GM12878 (cell line): ENCODE data around the gene PIGB. TPM values are rescaled to one million over a fixed set of nuclear protein-coding genes. Genes with fewer than 3 reads are reported as not detected.

Source experiments
- BACH1 ChIP-seq: fragments of 450-650 bp; IDR thresholded peaks from 2 replicates; pipeline ENCODE4 v1.6.1; 2017; ENCODE audit warnings: mild to moderate bottlenecking, borderline replicate concordance
- BCL11A ChIP-seq: IDR thresholded peaks from 2 replicates; pipeline ENCODE4 v1.6.1; 2011; ENCODE audit warnings: low read depth, low read length
- BRCA1 ChIP-seq: IDR thresholded peaks from 2 replicates; pipeline ENCODE4 v1.6.1; 2011; ENCODE audit warnings: low read depth, low read length, improper control_type of control experiment
- CBFB ChIP-seq: IDR thresholded peaks from 2 replicates; pipeline ENCODE4 v1.6.1; 2016; ENCODE audit warnings: antibody characterized with exemption, low read depth
- CHD1 ChIP-seq: IDR thresholded peaks from 2 replicates; pipeline ENCODE4 v1.6.1; 2012; ENCODE audit warnings: low read depth, low read length, improper control_type of control experiment
- ESRRA ChIP-seq: IDR thresholded peaks from 2 replicates; pipeline ENCODE4 v1.6.1; 2012; ENCODE audit warnings: mild to moderate bottlenecking, low read length, improper control_type of control experiment
- IKZF2 ChIP-seq, 2 experiments: fragments of 450-650 bp; IDR thresholded peaks; 2 replicates each; pipeline ENCODE4 v1.6.1; 2017; ENCODE audit warnings: mild to moderate bottlenecking in 2 of 2, moderate library complexity in 2 of 2
- IRF4 ChIP-seq: IDR thresholded peaks from 2 replicates; pipeline ENCODE4 v1.6.1; 2011; ENCODE audit warnings: low read depth, low read length
- JUND ChIP-seq: IDR thresholded peaks from 2 replicates; pipeline ENCODE4 v1.6.1; 2012; ENCODE audit warnings: low read depth, mild to moderate bottlenecking, low read length, improper control_type of control experiment, moderate library complexity
- LARP7 ChIP-seq: fragments of 450-650 bp; IDR thresholded peaks from 2 replicates; pipeline ENCODE4 v1.6.1; 2017; ENCODE audit warnings: mild to moderate bottlenecking
- MTA3 ChIP-seq: IDR thresholded peaks from 2 replicates; pipeline ENCODE4 v1.6.1; 2012; ENCODE audit warnings: low read length, inconsistent platforms, borderline replicate concordance
- MXI1 ChIP-seq: fragments of 150-350 bp; IDR thresholded peaks from 2 replicates; pipeline ENCODE4 v1.6.1; 2011; ENCODE audit warnings: low read depth, mild to moderate bottlenecking, inconsistent platforms, low read length, improper control_type of control experiment
- MYB ChIP-seq: fragments of 150-350 bp; IDR thresholded peaks from 2 replicates; pipeline ENCODE4 v1.6.1; 2014; ENCODE audit warnings: mild to moderate bottlenecking, low read depth, low read length, borderline replicate concordance
- MYC ChIP-seq: IDR thresholded peaks from 2 replicates; pipeline ENCODE4 v1.6.1; 2011; ENCODE audit warnings: mild to moderate bottlenecking, low read length, moderate library complexity, inconsistent platforms; ENCODE audit not compliant: insufficient read depth, insufficient replicate concordance, insufficient read length, severe bottlenecking
- NBN ChIP-seq: fragments of 450-650 bp; IDR thresholded peaks from 2 replicates; pipeline ENCODE4 v1.6.1; 2016
- NFYB ChIP-seq: IDR thresholded peaks from 2 replicates; pipeline ENCODE4 v1.6.1; 2011; ENCODE audit warnings: low read depth, mild to moderate bottlenecking, low read length, improper control_type of control experiment, moderate library complexity; ENCODE audit not compliant: insufficient read depth
- PAX5 ChIP-seq: IDR thresholded peaks from 2 replicates; pipeline ENCODE4 v1.6.1; 2011; ENCODE audit warnings: low read depth, low read length, borderline replicate concordance
- PBX3 ChIP-seq: IDR thresholded peaks from 2 replicates; pipeline ENCODE4 v1.6.1; 2011; ENCODE audit warnings: mild to moderate bottlenecking, low read depth, low read length, moderate library complexity; ENCODE audit not compliant: insufficient replicate concordance
- REST ChIP-seq: IDR thresholded peaks from 2 replicates; pipeline ENCODE4 v1.6.1; 2012; ENCODE audit warnings: mild to moderate bottlenecking, low read depth, low read length
- SIX5 ChIP-seq: IDR thresholded peaks from 2 replicates; pipeline ENCODE4 v1.6.1; 2011; ENCODE audit warnings: mild to moderate bottlenecking, low read depth, low read length, moderate library complexity; ENCODE audit not compliant: severe bottlenecking
- SREBF2 ChIP-seq: IDR thresholded peaks from 2 replicates; pipeline ENCODE4 v1.6.1; 2012; ENCODE audit warnings: mild to moderate bottlenecking, low read length
- SRF ChIP-seq, 2 experiments: IDR thresholded peaks; 2 replicates each; pipeline ENCODE4 v1.6.1; 2011; ENCODE audit warnings: low read depth in 2 of 2, low read length in 2 of 2, mild to moderate bottlenecking in 1 of 2, moderate library complexity in 1 of 2
- TCF12 ChIP-seq: IDR thresholded peaks from 2 replicates; pipeline ENCODE4 v1.6.1; 2011; ENCODE audit warnings: low read depth, mild to moderate bottlenecking, low read length
- ZBED1 ChIP-seq: IDR thresholded peaks from 2 replicates; pipeline ENCODE4 v1.6.1; 2016; ENCODE audit warnings: borderline replicate concordance
- polyA plus RNA-seq, 11 experiments: library from polyadenylated mRNA; depleted of rRNA in 4 of 11; unstranded in 6 of 11; stranded (reverse) in 5 of 11; fragments of >200 nt; fragmentation: Nextera tagmentation in 4 of 11; fragmentation: Illumina TruSeq in 1 of 11; extraction: Ambion mirVana in 4 of 11; extraction: Trizol in 1 of 11; gene quantifications; 1 replicate in 1 of 11; 2 replicates in 10 of 11; pipeline versions ENCODE4 v1.2.1 to v1.2.3, GENCODE V29; 2011 to 2016; ENCODE audit warnings: inconsistent platforms in 2 of 11, missing spikeins in 2 of 11, low read depth in 1 of 11
- total RNA-seq, 4 experiments: library from RNA; depleted of rRNA in 3 of 4; stranded (reverse); fragments of >200 nt in 3 of 4; fragmentation: Illumina TruSeq in 1 of 4; extraction: Trizol in 1 of 4; gene quantifications; 2 replicates each; pipeline versions ENCODE4 v1.2.1 to v1.2.3, GENCODE V29; 2013 to 2021
- TF ChIP-seq, protein P1 (sequence below): fragments of 450-650 bp; IDR thresholded peaks from 2 replicates; pipeline ENCODE4 v1.6.1; 2017; ENCODE audit warnings: borderline replicate concordance
- TF ChIP-seq, protein P2 (sequence below): IDR thresholded peaks from 2 replicates; pipeline ENCODE4 v1.6.1; 2012; ENCODE audit warnings: low read length, inconsistent platforms
- TF ChIP-seq, protein P3 (sequence below): IDR thresholded peaks from 2 replicates; pipeline ENCODE4 v1.6.1; 2012; ENCODE audit warnings: low read depth, low read length, improper control_type of control experiment

PIGB gene
- total and polyA plus RNA-seq, 10 of the 15 experiments (the other 5 are each of a cell fraction or from before 2014, with no cell fraction given): 17.9 to 46.0 (median 25.2) TPM

DNA sequence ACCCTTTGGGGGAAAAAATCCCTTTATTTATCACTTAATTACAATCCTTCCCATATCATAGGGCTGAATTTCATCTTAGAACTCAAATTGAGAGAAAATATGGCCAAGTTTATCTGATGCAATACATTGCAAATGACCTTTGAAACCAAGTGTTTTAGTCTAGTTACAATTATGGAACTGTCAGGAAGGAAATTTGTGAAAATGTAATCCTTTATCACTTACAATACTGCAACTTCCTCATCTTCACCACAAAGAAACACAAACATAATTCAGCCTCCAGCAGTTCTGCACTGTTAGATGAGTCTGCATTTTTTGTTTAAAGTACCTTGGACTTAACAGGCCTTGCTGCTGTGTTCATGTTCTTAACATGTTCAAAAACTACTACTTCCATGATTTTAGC, 84.5 kb downstream of the PIGB start (continued):
- peak; percentile 85; the same call in 1 of the 2 replicates for TF ChIP-seq BACH1
- no peak for TF ChIP-seq JUND
- no peak for TF ChIP-seq LARP7
- no peak for TF ChIP-seq ZBED1
- TF ChIP-seq PAX5: no peak
- TF ChIP-seq IRF4: no peak
- TF ChIP-seq SREBF2: no peak
- peak; percentile 24 to 40; a peak in 2 of 4 replicates for TF ChIP-seq IKZF2 (IDR thresholded peaks at IDR 0.05)
- no peak for TF ChIP-seq TCF12
- no peak for TF ChIP-seq SIX5
- TF ChIP-seq, protein P1, sequence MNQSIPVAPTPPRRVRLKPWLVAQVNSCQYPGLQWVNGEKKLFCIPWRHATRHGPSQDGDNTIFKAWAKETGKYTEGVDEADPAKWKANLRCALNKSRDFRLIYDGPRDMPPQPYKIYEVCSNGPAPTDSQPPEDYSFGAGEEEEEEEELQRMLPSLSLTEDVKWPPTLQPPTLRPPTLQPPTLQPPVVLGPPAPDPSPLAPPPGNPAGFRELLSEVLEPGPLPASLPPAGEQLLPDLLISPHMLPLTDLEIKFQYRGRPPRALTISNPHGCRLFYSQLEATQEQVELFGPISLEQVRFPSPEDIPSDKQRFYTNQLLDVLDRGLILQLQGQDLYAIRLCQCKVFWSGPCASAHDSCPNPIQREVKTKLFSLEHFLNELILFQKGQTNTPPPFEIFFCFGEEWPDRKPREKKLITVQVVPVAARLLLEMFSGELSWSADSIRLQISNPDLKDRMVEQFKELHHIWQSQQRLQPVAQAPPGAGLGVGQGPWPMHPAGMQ: no peak
- TF ChIP-seq, protein P2, sequence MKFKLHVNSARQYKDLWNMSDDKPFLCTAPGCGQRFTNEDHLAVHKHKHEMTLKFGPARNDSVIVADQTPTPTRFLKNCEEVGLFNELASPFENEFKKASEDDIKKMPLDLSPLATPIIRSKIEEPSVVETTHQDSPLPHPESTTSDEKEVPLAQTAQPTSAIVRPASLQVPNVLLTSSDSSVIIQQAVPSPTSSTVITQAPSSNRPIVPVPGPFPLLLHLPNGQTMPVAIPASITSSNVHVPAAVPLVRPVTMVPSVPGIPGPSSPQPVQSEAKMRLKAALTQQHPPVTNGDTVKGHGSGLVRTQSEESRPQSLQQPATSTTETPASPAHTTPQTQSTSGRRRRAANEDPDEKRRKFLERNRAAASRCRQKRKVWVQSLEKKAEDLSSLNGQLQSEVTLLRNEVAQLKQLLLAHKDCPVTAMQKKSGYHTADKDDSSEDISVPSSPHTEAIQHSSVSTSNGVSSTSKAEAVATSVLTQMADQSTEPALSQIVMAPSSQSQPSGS: no peak
- no peak for TF ChIP-seq MYC
- TF ChIP-seq PBX3: no peak
- no peak for TF ChIP-seq NBN
- no peak for TF ChIP-seq NFYB
- TF ChIP-seq, protein P3, sequence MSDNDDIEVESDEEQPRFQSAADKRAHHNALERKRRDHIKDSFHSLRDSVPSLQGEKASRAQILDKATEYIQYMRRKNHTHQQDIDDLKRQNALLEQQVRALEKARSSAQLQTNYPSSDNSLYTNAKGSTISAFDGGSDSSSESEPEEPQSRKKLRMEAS: no peak
- TF ChIP-seq MYB: no peak
- TF ChIP-seq BRCA1: no peak
- no peak for TF ChIP-seq REST
- no peak for TF ChIP-seq MTA3
- no peak for TF ChIP-seq CHD1
- no peak for TF ChIP-seq BCL11A
- no peak for TF ChIP-seq MXI1
- TF ChIP-seq ESRRA: no peak
- no peak for TF ChIP-seq SRF (IDR thresholded peaks at IDR 0.05; ENCODE audit: low read depth in 2 of 2, low read length in 2 of 2)
- no peak for TF ChIP-seq CBFB
